ENCODE measurements around the gene NSD2. TPM values are rescaled to one million over a fixed set of nuclear protein-coding genes. Genes with fewer than 3 reads are reported as not detected.
A peak's percentile ranks its signal among the peaks of the same experiment; 100 is the strongest.

The NSD2 gene
- total RNA-seq: 63.4 and 66.4 TPM in 2 replicates
- long read RNA-seq, partial matches to known transcripts: 6 of 21 reads
- long read RNA-seq, other reads (novel, unspliced or antisense): 15 of 21 reads

- Mint-ChIP-seq H3K27ac (ENCODE audit: unreplicated experiment) (peak within 1 kb of the TSS; percentile 92), H3K4me3 (ENCODE audit: unreplicated experiment) (peak within 1 kb of the TSS; percentile 77), H3K27me3 (ENCODE audit: unreplicated experiment) (no peaks in the 10 kb centered on the region), H3K9me3 (ENCODE audit: unreplicated experiment) (no peaks in the 10 kb centered on the region), H3K4me1 (ENCODE audit: unreplicated experiment) (peaks cover 30% of the 10 kb centered on the region), H3K36me3 (ENCODE audit: unreplicated experiment) (no peaks in the 10 kb centered on the region)
- DNase-seq (ENCODE audit: extremely low spot score, unreplicated experiment): peak; percentile 98
- TF ChIP-seq CTCF (IDR thresholded peaks at IDR 0.05): no peak
These were observed at the start of gene NSD2 for GRCh38 chr4:1870578-1871443. Gene NSD2 (plus strand): TSS chr4:1871393. CDS start chr4:1900655, 29,262 bp downstream.

- no peaks in the 10 kb centered on the region for H3K9me3 Mint-ChIP-seq (ENCODE audit: unreplicated experiment)
- peak; percentile 83 for DNase-seq (ENCODE audit: extremely low spot score, unreplicated experiment)
- no peak overlapping the region for H3K27ac Mint-ChIP-seq (ENCODE audit: unreplicated experiment)
- H3K36me3 Mint-ChIP-seq (ENCODE audit: unreplicated experiment): peaks cover 43% of the 10 kb centered on the region
- H3K4me3 Mint-ChIP-seq (ENCODE audit: unreplicated experiment): no peak overlapping the region
- TF ChIP-seq CTCF (IDR thresholded peaks at IDR 0.05): no peak
- H3K4me1 Mint-ChIP-seq (ENCODE audit: unreplicated experiment): no peaks in the 10 kb centered on the region
- no peaks in the 10 kb centered on the region for H3K27me3 Mint-ChIP-seq (ENCODE audit: unreplicated experiment)
These were observed 49.3 kb upstream of the NSD2 start for GRCh38 chr4:1821679-1822567.

- Mint-ChIP-seq H3K4me1 (ENCODE audit: unreplicated experiment) (no peaks in the 10 kb centered on the region), H3K36me3 (ENCODE audit: unreplicated experiment) (peaks cover 38% of the 10 kb centered on the region), H3K4me3 (ENCODE audit: unreplicated experiment) (no peak overlapping the region), H3K27ac (ENCODE audit: unreplicated experiment) (no peak overlapping the region), H3K9me3 (ENCODE audit: unreplicated experiment) (no peaks in the 10 kb centered on the region), H3K27me3 (ENCODE audit: unreplicated experiment) (no peaks in the 10 kb centered on the region)
- no peak for TF ChIP-seq CTCF (IDR thresholded peaks at IDR 0.05)
- DNase-seq (ENCODE audit: extremely low spot score, unreplicated experiment): peak; percentile 80
These were observed 48.3 kb upstream of the NSD2 start for GRCh38 chr4:1822568-1823544.

- Mint-ChIP-seq H3K27ac (ENCODE audit: unreplicated experiment) (no peak overlapping the region), H3K4me3 (ENCODE audit: unreplicated experiment) (no peak overlapping the region), H3K4me1 (ENCODE audit: unreplicated experiment) (no peaks in the 10 kb centered on the region), H3K27me3 (ENCODE audit: unreplicated experiment) (no peaks in the 10 kb centered on the region), H3K9me3 (ENCODE audit: unreplicated experiment) (no peaks in the 10 kb centered on the region), H3K36me3 (ENCODE audit: unreplicated experiment) (peaks cover 38% of the 10 kb centered on the region)
- no peak for TF ChIP-seq CTCF (IDR thresholded peaks at IDR 0.05)
- no peak for DNase-seq (ENCODE audit: extremely low spot score, unreplicated experiment)
These were observed 47.7 kb upstream of the NSD2 start for GRCh38 chr4:1823545-1823932.
